ENCODE results near the gene PPIL4. TPM values are rescaled to one million over a fixed set of nuclear protein-coding genes. Genes with fewer than 3 reads are reported as not detected.

PPIL4 gene
- total and polyA plus RNA-seq, 10 of the 15 experiments (the other 5 are each of a cell fraction or from before 2014, with no cell fraction given) = 8.0 to 28.4 (median 24.3) TPM

DNA sequence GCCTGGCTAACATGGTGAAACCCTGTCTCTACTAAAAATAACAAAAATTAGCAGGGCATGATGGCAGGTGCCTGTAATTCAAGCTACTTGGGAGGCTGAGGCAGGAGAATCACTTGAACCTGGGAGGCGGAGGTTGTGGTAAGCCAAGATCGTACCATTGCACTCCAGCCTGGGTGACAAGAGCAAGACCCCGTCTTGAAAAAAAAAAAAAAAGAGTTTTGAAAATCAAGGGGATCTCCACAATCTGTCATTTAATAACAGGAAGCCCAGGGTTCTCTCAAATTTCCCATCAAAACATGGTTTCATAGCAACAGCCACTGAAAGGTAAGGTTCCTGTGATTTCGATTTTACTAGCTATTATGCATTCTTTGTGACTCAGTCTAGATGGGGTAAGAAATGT is 51.0 kb downstream of the PPIL4 start (continued):
- peak; percentile 91 for TF ChIP-seq ZNF217 (IDR thresholded peaks at IDR 0.05)
- TF ChIP-seq, protein P1, sequence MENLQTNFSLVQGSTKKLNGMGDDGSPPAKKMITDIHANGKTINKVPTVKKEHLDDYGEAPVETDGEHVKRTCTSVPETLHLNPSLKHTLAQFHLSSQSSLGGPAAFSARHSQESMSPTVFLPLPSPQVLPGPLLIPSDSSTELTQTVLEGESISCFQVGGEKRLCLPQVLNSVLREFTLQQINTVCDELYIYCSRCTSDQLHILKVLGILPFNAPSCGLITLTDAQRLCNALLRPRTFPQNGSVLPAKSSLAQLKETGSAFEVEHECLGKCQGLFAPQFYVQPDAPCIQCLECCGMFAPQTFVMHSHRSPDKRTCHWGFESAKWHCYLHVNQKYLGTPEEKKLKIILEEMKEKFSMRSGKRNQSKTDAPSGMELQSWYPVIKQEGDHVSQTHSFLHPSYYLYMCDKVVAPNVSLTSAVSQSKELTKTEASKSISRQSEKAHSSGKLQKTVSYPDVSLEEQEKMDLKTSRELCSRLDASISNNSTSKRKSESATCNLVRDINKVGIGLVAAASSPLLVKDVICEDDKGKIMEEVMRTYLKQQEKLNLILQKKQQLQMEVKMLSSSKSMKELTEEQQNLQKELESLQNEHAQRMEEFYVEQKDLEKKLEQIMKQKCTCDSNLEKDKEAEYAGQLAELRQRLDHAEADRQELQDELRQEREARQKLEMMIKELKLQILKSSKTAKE (IDR thresholded peaks at IDR 0.05; ENCODE audit: low read depth, poor library complexity, severe bottlenecking) = peak; percentile 62
- peak; percentile 48 for TF ChIP-seq NR2F1 (conservative IDR thresholded peaks at IDR 0.05)
- 0 out of 2 replicates have a peak, but pooled peaks have one; percentile 25 for TF ChIP-seq CHD2 (IDR thresholded peaks at IDR 0.05; ENCODE audit: borderline replicate concordance, low read depth, low read length)
- TF ChIP-seq IKZF2 (IDR thresholded peaks at IDR 0.05) = peak in 1 of 2 experiments; percentile 69

DNA sequence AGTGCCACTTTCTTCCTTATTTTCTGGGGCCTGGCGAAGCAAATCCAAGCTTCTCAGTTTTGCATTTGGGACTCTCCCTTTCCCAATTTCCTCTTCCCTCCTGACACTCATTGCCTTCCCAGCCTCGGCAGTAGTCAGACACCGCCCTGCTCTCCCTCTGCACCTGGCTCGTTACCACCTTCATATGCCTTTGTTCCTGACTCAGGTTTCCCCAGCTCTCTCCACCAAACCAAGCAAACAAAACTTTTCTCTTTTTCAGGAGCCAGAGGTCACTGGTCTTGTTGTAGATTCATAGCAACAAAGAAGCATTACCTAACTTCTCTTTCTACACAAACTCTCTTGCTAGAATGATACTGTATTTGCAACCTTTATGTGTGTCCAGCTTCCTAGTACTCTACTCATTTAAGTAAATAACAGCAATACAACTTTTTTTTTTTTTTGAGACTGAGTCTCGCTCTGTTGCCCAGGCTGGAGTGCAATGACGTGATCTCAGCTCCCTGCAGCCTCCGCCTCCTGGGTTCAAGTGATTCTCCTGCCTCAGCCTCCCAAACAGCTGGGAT is 52.0 kb downstream of the PPIL4 start:
- H3K4me3 ChIP-seq = no peak overlapping the region
- no peaks in the 10 kb centered on the region for H3K79me2 ChIP-seq (ENCODE audit: control insufficient read depth, insufficient read depth, low read length)
- DNase-seq (ENCODE audit: low read depth, low spot score) (no peak), ATAC-seq (no peak), FAIRE-seq (no peak)
- H3K9ac ChIP-seq (ENCODE audit: control insufficient read depth, insufficient read depth, low read length) = no peak overlapping the region
- intact Hi-C loops (cut with micrococcal nuclease; ENCODE audit: unreplicated experiment) = no loop called here
- no peaks in the 10 kb centered on the region for H3K36me3 ChIP-seq (ENCODE audit: control insufficient read depth in 2 of 2, insufficient read depth in 2 of 2, low read length in 1 of 2)
- no TSS peak for BruUV-seq (replicated peaks)
- no peaks in the 10 kb centered on the region for H4K20me1 ChIP-seq (ENCODE audit: control insufficient read depth, insufficient read depth)
- H3K27ac ChIP-seq (ENCODE audit: control insufficient read depth, insufficient read depth) = no peak overlapping the region
- RAD21 ChIA-PET (ENCODE audit: unreplicated experiment) = interaction anchor here (1.1 to 2.1 kb wide), 2 partner anchors 16 to 20 kb away, joined by 4 to 18 read pairs; no protein-coding TSS in a partner anchor
- no peak overlapping the region for H3K4me2 ChIP-seq (ENCODE audit: control insufficient read depth, insufficient read depth)
- POLR2A ChIA-PET = interaction anchor here (0.7 to 1.2 kb wide), 4 partner anchors 9 to 110 kb away, joined by 3 to 5 read pairs (median 4); no protein-coding TSS in a partner anchor
- H2AFZ ChIP-seq (ENCODE audit: control insufficient read depth, low read depth, low read length) = no peak overlapping the region
- H3K9me3 ChIP-seq (replicated peaks; ENCODE audit: control insufficient read depth, insufficient read depth, low read length) = no peaks in the 10 kb centered on the region
- SMC1A ChIA-PET (ENCODE audit: uncharacterized antibody, unreplicated experiment) = interaction anchor here (0.8 to 4.0 kb wide), 4 partner anchors 12 to 26 kb away, joined by 3 to 25 read pairs (median 6); no protein-coding TSS in a partner anchor
- 44% methylated on average over 7 of the region's 7 CpGs for WGBS (ENCODE audit: insufficient coverage, insufficient replicate concordance, low lambda C conversion rate, missing lambda C conversion rate)
- in situ Hi-C loops (cut with MboI) = no loop called here
- CTCF ChIA-PET = interaction anchor here (1.4 to 5.2 kb wide), 3 partner anchors 10 to 62 kb away, joined by 6 to 54 read pairs (median 7); no protein-coding TSS in a partner anchor
- peaks cover 47% of the 10 kb centered on the region for H3K4me1 ChIP-seq (ENCODE audit: control insufficient read depth, insufficient read depth, low read length)
- H3K27me3 ChIP-seq (replicated peaks in 1 of 2; ENCODE audit: control insufficient read depth in 2 of 2, insufficient read depth in 2 of 2, low read length in 1 of 2) = no peaks in the 10 kb centered on the region
- no peak for TF ChIP-seq ZNF592 (IDR thresholded peaks at IDR 0.05)
- no peak for TF ChIP-seq STAT3 (IDR thresholded peaks at IDR 0.05; ENCODE audit: low read depth, low read length)
- TF ChIP-seq SIX5 (IDR thresholded peaks at IDR 0.05; ENCODE audit: low read depth, low read length, severe bottlenecking) = no peak
- TF ChIP-seq EZH2 (IDR thresholded peaks at IDR 0.05; ENCODE audit: borderline replicate concordance, control insufficient read depth, low read depth, low read length) = no peak
- no peak for TF ChIP-seq CEBPB (IDR thresholded peaks at IDR 0.05; ENCODE audit: borderline replicate concordance in 1 of 2, low read depth in 2 of 2, low read length in 2 of 2)
- TF ChIP-seq RFX5 (IDR thresholded peaks at IDR 0.05; ENCODE audit: low read depth, low read length) = no peak
- TF ChIP-seq, protein P2, sequence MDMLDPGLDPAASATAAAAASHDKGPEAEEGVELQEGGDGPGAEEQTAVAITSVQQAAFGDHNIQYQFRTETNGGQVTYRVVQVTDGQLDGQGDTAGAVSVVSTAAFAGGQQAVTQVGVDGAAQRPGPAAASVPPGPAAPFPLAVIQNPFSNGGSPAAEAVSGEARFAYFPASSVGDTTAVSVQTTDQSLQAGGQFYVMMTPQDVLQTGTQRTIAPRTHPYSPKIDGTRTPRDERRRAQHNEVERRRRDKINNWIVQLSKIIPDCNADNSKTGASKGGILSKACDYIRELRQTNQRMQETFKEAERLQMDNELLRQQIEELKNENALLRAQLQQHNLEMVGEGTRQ (IDR thresholded peaks at IDR 0.05; ENCODE audit: borderline replicate concordance, low read depth, low read length) = no peak
- TF ChIP-seq IKZF1 (conservative IDR thresholded peaks at IDR 0.05) = no peak
